Astrocyte of the spinal cord (primary cell): ENCODE results near the gene ARL6.

ENCODE experiments used
- DNase-seq: peaks from one replicate; pipeline ENCODE4 v3.0.0; 2011; ENCODE audit warnings: low read depth, low spot score
- H3K4me3 ChIP-seq: 2 replicates; pipeline ENCODE4 v1.5.1; 2011; ENCODE audit warnings: low read depth, mild to moderate bottlenecking, low read length, moderate library complexity
- CTCF ChIP-seq: IDR thresholded peaks from 2 replicates; pipeline ENCODE4 v1.5.1; 2012; ENCODE audit warnings: low read depth, mild to moderate bottlenecking, low read length, inconsistent platforms
- in situ Hi-C: cut with HindIII; loops from 2 replicates; pipeline ENCODE4 v1.10.0; 2017; ENCODE audit warnings: low sequenced_read_pairs

ARL6 gene

GRCh38 chr3:97764407-97765238 is at the start of gene ARL6:
Gene ARL6 (plus strand): TSS chr3:97764758. CDS start chr3:97768108, 3,350 bp downstream.
- TF ChIP-seq CTCF, result peak; percentile 12
- peak within 1 kb of the TSS; percentile 87 for H3K4me3 ChIP-seq
- DNase-seq, result peak; percentile 91
- in situ Hi-C loops, result no loop called here

- in situ Hi-C loops, result no loop called here
Observed at GRCh38 chr3:97719156-97719821, 45.3 kb upstream of the ARL6 start.

GRCh38 chr3:97720417-97720816 is 44.1 kb upstream of the ARL6 start:
- in situ Hi-C loops, result no loop called here
- H3K4me3 ChIP-seq, result no peak overlapping the region
- DNase-seq, result no peak
- no peak for TF ChIP-seq CTCF

More at GRCh38 chr3:97719156-97719821, 45.3 kb upstream of the ARL6 start:
- H3K4me3 ChIP-seq, result no peak overlapping the region
- TF ChIP-seq CTCF, result peak; percentile 97
- DNase-seq, result peak; percentile 70

GRCh38 chr3:97721446-97721845 is 43.1 kb upstream of the ARL6 start:
- H3K4me3 ChIP-seq, result no peak overlapping the region
- no peak for DNase-seq
- in situ Hi-C loops, result no loop called here
- TF ChIP-seq CTCF, result no peak

- in situ Hi-C loops, result no loop called here
- no peak overlapping the region for H3K4me3 ChIP-seq
- TF ChIP-seq CTCF, result no peak
- DNase-seq, result no peak
Observed at GRCh38 chr3:97736928-97737327, 27.6 kb upstream of the ARL6 start.

GRCh38 chr3:97738761-97739160 is 25.8 kb upstream of the ARL6 start:
- in situ Hi-C loops, result no loop called here
- TF ChIP-seq CTCF, result no peak
- no peak overlapping the region for H3K4me3 ChIP-seq
- DNase-seq, result no peak
